SK-N-SH (cell line): Measurements from ENCODE around the gene ST8SIA6. TPM values are rescaled to one million over a fixed set of nuclear protein-coding genes. Genes with fewer than 3 reads are reported as not detected.

ENCODE experiments used
- CTCF ChIA-PET: fragments of 300-600, 350-600 bp; formaldehyde crosslinking; extraction: SDS; loops from one replicate; lab custom pipeline; 2021; lab: Yijun Ruan, JAX
- POLR2A ChIA-PET: fragments of 350-600 bp; sonication (Branson Sonifier 250); formaldehyde crosslinking; extraction: SDS; loops from one replicate; lab custom pipeline; 2020; ENCODE audit warnings: antibody characterized with exemption, inconsistent platforms; lab: Yijun Ruan, JAX
- DNase-seq: peaks from one replicate; pipeline ENCODE4 v3.0.0; 2012
- H2AFZ ChIP-seq: fragments of 200-600 bp; sonication (generic); 2 replicates; pipeline ENCODE4 v1.8.1; 2016; ENCODE audit warnings: antibody characterized with exemption, mild to moderate bottlenecking, low read depth
- H3F3A ChIP-seq: fragments of 200-600 bp; sonication (generic); replicated peaks from 2 replicates; pipeline ENCODE3; 2016; ENCODE audit warnings: antibody characterized with exemption, mild to moderate bottlenecking; ENCODE audit not compliant: insufficient read depth
- H3K27ac ChIP-seq, 2 experiments: fragments of 200-500 bp in 1 of 2; fragments of 200-600 bp in 1 of 2; sonication (Bioruptor generic) in 1 of 2; sonication (generic), shearing (Covaris generic) in 1 of 2; 2 replicates each; pipeline versions ENCODE4 v1.5.1 to v1.6.1; 2014 to 2016; ENCODE audit warnings: low read depth in 2 of 2, inconsistent platforms in 1 of 2, low read length in 1 of 2, mild to moderate bottlenecking in 1 of 2, mixed read lengths in 1 of 2
- H3K27me3 ChIP-seq: fragments of 200-600 bp; sonication (generic), shearing (Covaris generic); 2 replicates; pipeline ENCODE4 v1.6.1; 2016; ENCODE audit warnings: mixed run types; ENCODE audit not compliant: insufficient read depth
- H3K36me3 ChIP-seq, 2 experiments: fragments of 200-500 bp in 1 of 2; fragments of 200-600 bp in 1 of 2; sonication (Bioruptor generic) in 1 of 2; sonication (generic) in 1 of 2; replicated peaks in 1 of 2; 2 replicates each; pipeline versions ENCODE3 to v1.5.1; 2014 to 2016; ENCODE audit warnings: low read length in 1 of 2, mild to moderate bottlenecking in 1 of 2; ENCODE audit not compliant: insufficient read depth in 2 of 2, control insufficient read depth in 1 of 2
- H3K4me1 ChIP-seq, 2 experiments: fragments of 200-500 bp in 1 of 2; fragments of 200-600 bp in 1 of 2; sonication (Bioruptor generic) in 1 of 2; sonication (generic), shearing (Covaris generic) in 1 of 2; 2 replicates each; pipeline versions ENCODE4 v1.5.1 to v1.6.1; 2014 to 2016; ENCODE audit warnings: low read depth in 1 of 2, low read length in 1 of 2, mixed run types in 1 of 2; ENCODE audit not compliant: insufficient read depth in 2 of 2, control insufficient read depth in 1 of 2
- H3K4me2 ChIP-seq: fragments of 200-600 bp; sonication (generic), shearing (Covaris generic); 2 replicates; pipeline ENCODE4 v1.6.1; 2017; ENCODE audit warnings: mixed run types
- H3K4me3 ChIP-seq, 2 experiments: fragments of 200-500 bp in 1 of 2; fragments of 200-600 bp in 1 of 2; sonication (Bioruptor generic) in 1 of 2; sonication (generic), shearing (Covaris generic) in 1 of 2; 2 replicates each; pipeline versions ENCODE4 v1.5.1 to v1.8.1; 2014 to 2016; ENCODE audit warnings: low read depth in 2 of 2, inconsistent platforms in 1 of 2, low read length in 1 of 2, mild to moderate bottlenecking in 1 of 2, mixed read lengths in 1 of 2, moderate library complexity in 1 of 2
- H3K79me2 ChIP-seq: fragments of 200-600 bp; sonication (generic); 2 replicates; pipeline ENCODE4 v1.8.1; 2017; ENCODE audit warnings: mild to moderate bottlenecking; ENCODE audit not compliant: insufficient read depth
- H3K9ac ChIP-seq: fragments of 200-600 bp; sonication (generic); 2 replicates; pipeline ENCODE4 v1.6.1; 2017; ENCODE audit warnings: mixed run types
- H3K9me2 ChIP-seq: fragments of 200-600 bp; sonication (generic); 2 replicates; pipeline ENCODE4 v1.6.1; 2017; ENCODE audit warnings: mixed run types
- H3K9me3 ChIP-seq: fragments of 200-600 bp; sonication (generic); 2 replicates; pipeline ENCODE4 v1.6.1; 2017; ENCODE audit warnings: mixed run types, mild to moderate bottlenecking, moderate library complexity
- H4K20me1 ChIP-seq: fragments of 200-600 bp; sonication (generic); 2 replicates; pipeline ENCODE4 v1.6.1; 2017; ENCODE audit warnings: mild to moderate bottlenecking, mixed run types; ENCODE audit not compliant: insufficient read depth
- CHD2 ChIP-seq: fragments of 150-350 bp; IDR thresholded peaks from 2 replicates; pipeline ENCODE4 v1.6.1; 2018; ENCODE audit warnings: low read length; ENCODE audit not compliant: partially characterized antibody
- ELF1 ChIP-seq: IDR thresholded peaks from 2 replicates; pipeline ENCODE4 v1.4.0; 2012
- EZH2phosphoT487 ChIP-seq: fragments of 200-600 bp; sonication (generic); IDR thresholded peaks from 2 replicates; pipeline ENCODE4 v1.6.1; 2017; ENCODE audit warnings: low read depth, mixed run types, mild to moderate bottlenecking, antibody characterized with exemption, moderate library complexity, borderline replicate concordance
- FOXJ3 ChIP-seq: sonication (generic); formaldehyde crosslinking; IDR thresholded peaks from 2 replicates; pipeline ENCODE4 v1.5.1; 2020; ENCODE audit warnings: mild to moderate bottlenecking, missing genetic modification reagents
- NFIC ChIP-seq: IDR thresholded peaks from 2 replicates; pipeline ENCODE4 v1.4.0; 2012; ENCODE audit warnings: borderline replicate concordance
- RAD21 ChIP-seq: IDR thresholded peaks from 2 replicates; pipeline ENCODE4 v1.6.1; 2012; ENCODE audit warnings: mild to moderate bottlenecking, low read length
- RCOR1 ChIP-seq: fragments of 150-350 bp; IDR thresholded peaks from 2 replicates; pipeline ENCODE4 v1.6.1; 2017; ENCODE audit warnings: antibody characterized with exemption, low read length
- RXRA ChIP-seq: IDR thresholded peaks from 2 replicates; pipeline ENCODE4 v1.4.0; 2012; ENCODE audit warnings: low read depth, mild to moderate bottlenecking, borderline replicate concordance
- SMC3 ChIP-seq: IDR thresholded peaks from 2 replicates; pipeline ENCODE4 v1.6.1; 2012; ENCODE audit warnings: low read depth, low read length, improper control_type of control experiment
- WGBS: methylation state at CpG from one replicate; pipeline ENCODE4 v1.1.6; 2017; ENCODE audit warnings: low lambda C conversion rate; 5-methylcytosine and 5-hydroxymethylcytosine counted together
- polyA plus RNA-seq, 3 experiments: library from polyadenylated mRNA; depleted of rRNA; stranded (reverse); fragments of >200 nt; gene quantifications; 2 replicates each; pipeline ENCODE4 v1.2.3, GENCODE V29; 2012
- TF ChIP-seq, protein P1 (sequence below): fragments of 200-600 bp; sonication (generic); IDR thresholded peaks from 2 replicates; pipeline ENCODE4 v1.6.1; 2017; ENCODE audit warnings: antibody characterized with exemption, mild to moderate bottlenecking, moderate library complexity
- TF ChIP-seq, protein P2 (sequence below): IDR thresholded peaks from 2 replicates; pipeline ENCODE4 v1.4.0; 2012; ENCODE audit warnings: low read depth, borderline replicate concordance
- TF ChIP-seq, protein P3 (sequence below): IDR thresholded peaks from 2 replicates; pipeline ENCODE4 v1.6.1; 2012; ENCODE audit warnings: mild to moderate bottlenecking, low read depth, low read length, moderate library complexity
- TF ChIP-seq, protein P4 (sequence below): IDR thresholded peaks from 2 replicates; pipeline ENCODE4 v1.4.0; 2012; ENCODE audit warnings: low read depth
- TF ChIP-seq, protein P5 (sequence below): IDR thresholded peaks from 2 replicates; pipeline ENCODE4 v1.4.0; 2012; ENCODE audit warnings: low read depth, borderline replicate concordance

ST8SIA6 gene
- polyA plus RNA-seq, 1 of the 3 experiments (the other 2 are of a cell fraction) = 0.03 TPM

DNA sequence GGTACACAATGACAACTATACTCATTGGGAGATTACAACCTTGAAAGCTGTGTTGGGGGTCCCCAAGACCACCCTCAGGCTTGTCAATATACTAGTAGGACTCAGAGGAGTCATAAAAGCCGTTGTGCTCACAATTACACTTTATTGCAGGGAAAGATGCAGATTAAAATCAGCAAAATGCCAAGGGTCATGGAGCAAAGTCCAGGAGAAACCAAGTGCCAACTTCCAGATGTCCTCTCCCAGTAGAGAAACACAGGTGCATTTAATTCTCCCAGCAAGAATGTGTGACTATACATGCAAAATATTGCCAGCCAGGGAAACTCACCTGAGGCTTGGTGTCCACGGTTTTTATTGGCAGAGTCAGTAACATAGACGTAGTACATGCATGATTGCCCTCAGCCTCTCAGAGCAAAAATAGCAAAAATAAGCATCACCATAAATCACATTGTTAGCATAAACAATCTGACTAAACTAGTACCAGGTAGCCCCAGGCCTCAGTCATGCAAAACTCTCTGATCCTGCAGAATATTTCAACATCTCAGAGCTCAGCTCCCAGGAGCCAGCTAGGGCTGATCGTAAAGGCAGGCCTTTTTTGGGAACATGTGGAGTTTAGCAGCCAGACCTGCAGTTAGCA lies 175.7 kb downstream of the ST8SIA6 start:
- Histone ChIP-seq H3K4me3 (no peak overlapping the region), H3K36me3 (no peaks in the 10 kb centered on the region), H3K9ac (no peak overlapping the region), H3K27me3 (no peaks in the 10 kb centered on the region), H3K4me1 (no peaks in the 10 kb centered on the region; a peak in 1 of 4 replicates), H3K9me3 (no peaks in the 10 kb centered on the region), H3K27ac (no peak overlapping the region), H2AFZ (no peak overlapping the region), H3K9me2 (no peaks in the 10 kb centered on the region), H3K79me2 (no peaks in the 10 kb centered on the region), H4K20me1 (no peaks in the 10 kb centered on the region), H3F3A (no peaks in the 10 kb centered on the region), H3K4me2 (no peak overlapping the region)
- ChIA-PET POLR2A (no interaction called here), CTCF (interaction anchor here (2.1 kb wide), 1 partner anchor 12 kb away, joined by 8 read pairs; no protein-coding TSS in a partner anchor)
- WGBS = 33% methylated on average over 4 of the region's 4 CpGs
- no peak for DNase-seq
- TF ChIP-seq, protein P1, sequence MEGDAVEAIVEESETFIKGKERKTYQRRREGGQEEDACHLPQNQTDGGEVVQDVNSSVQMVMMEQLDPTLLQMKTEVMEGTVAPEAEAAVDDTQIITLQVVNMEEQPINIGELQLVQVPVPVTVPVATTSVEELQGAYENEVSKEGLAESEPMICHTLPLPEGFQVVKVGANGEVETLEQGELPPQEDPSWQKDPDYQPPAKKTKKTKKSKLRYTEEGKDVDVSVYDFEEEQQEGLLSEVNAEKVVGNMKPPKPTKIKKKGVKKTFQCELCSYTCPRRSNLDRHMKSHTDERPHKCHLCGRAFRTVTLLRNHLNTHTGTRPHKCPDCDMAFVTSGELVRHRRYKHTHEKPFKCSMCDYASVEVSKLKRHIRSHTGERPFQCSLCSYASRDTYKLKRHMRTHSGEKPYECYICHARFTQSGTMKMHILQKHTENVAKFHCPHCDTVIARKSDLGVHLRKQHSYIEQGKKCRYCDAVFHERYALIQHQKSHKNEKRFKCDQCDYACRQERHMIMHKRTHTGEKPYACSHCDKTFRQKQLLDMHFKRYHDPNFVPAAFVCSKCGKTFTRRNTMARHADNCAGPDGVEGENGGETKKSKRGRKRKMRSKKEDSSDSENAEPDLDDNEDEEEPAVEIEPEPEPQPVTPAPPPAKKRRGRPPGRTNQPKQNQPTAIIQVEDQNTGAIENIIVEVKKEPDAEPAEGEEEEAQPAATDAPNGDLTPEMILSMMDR = no peak
- TF ChIP-seq, protein P2, sequence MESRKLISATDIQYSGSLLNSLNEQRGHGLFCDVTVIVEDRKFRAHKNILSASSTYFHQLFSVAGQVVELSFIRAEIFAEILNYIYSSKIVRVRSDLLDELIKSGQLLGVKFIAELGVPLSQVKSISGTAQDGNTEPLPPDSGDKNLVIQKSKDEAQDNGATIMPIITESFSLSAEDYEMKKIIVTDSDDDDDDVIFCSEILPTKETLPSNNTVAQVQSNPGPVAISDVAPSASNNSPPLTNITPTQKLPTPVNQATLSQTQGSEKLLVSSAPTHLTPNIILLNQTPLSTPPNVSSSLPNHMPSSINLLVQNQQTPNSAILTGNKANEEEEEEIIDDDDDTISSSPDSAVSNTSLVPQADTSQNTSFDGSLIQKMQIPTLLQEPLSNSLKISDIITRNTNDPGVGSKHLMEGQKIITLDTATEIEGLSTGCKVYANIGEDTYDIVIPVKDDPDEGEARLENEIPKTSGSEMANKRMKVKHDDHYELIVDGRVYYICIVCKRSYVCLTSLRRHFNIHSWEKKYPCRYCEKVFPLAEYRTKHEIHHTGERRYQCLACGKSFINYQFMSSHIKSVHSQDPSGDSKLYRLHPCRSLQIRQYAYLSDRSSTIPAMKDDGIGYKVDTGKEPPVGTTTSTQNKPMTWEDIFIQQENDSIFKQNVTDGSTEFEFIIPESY = no peak
- no peak for TF ChIP-seq ELF1
- TF ChIP-seq SMC3 = no peak
- no peak for TF ChIP-seq FOXJ3 (CRISPR knock-in tag)
- TF ChIP-seq RCOR1 = no peak
- TF ChIP-seq, protein P3, sequence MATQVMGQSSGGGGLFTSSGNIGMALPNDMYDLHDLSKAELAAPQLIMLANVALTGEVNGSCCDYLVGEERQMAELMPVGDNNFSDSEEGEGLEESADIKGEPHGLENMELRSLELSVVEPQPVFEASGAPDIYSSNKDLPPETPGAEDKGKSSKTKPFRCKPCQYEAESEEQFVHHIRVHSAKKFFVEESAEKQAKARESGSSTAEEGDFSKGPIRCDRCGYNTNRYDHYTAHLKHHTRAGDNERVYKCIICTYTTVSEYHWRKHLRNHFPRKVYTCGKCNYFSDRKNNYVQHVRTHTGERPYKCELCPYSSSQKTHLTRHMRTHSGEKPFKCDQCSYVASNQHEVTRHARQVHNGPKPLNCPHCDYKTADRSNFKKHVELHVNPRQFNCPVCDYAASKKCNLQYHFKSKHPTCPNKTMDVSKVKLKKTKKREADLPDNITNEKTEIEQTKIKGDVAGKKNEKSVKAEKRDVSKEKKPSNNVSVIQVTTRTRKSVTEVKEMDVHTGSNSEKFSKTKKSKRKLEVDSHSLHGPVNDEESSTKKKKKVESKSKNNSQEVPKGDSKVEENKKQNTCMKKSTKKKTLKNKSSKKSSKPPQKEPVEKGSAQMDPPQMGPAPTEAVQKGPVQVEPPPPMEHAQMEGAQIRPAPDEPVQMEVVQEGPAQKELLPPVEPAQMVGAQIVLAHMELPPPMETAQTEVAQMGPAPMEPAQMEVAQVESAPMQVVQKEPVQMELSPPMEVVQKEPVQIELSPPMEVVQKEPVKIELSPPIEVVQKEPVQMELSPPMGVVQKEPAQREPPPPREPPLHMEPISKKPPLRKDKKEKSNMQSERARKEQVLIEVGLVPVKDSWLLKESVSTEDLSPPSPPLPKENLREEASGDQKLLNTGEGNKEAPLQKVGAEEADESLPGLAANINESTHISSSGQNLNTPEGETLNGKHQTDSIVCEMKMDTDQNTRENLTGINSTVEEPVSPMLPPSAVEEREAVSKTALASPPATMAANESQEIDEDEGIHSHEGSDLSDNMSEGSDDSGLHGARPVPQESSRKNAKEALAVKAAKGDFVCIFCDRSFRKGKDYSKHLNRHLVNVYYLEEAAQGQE = no peak
- TF ChIP-seq, protein P4, sequence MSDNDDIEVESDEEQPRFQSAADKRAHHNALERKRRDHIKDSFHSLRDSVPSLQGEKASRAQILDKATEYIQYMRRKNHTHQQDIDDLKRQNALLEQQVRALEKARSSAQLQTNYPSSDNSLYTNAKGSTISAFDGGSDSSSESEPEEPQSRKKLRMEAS = no peak
- no peak for TF ChIP-seq NFIC
- TF ChIP-seq RXRA = no peak
- TF ChIP-seq CHD2 = no peak
- TF ChIP-seq RAD21 = no peak
- TF ChIP-seq EZH2phosphoT487 = no peak
- TF ChIP-seq, protein P5, sequence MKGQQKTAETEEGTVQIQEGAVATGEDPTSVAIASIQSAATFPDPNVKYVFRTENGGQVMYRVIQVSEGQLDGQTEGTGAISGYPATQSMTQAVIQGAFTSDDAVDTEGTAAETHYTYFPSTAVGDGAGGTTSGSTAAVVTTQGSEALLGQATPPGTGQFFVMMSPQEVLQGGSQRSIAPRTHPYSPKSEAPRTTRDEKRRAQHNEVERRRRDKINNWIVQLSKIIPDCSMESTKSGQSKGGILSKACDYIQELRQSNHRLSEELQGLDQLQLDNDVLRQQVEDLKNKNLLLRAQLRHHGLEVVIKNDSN = no peak
